H7 (cell line): ENCODE measurements around the gene SAP25. TPM values are rescaled to one million over a fixed set of nuclear protein-coding genes. Genes with fewer than 3 reads are reported as not detected.
A peak's percentile ranks its signal among the peaks of the same experiment; 100 is the strongest.

Experiments
- DNase-seq: peaks from one replicate; pipeline ENCODE4 v3.0.0; 2012
- H3K27me3 ChIP-seq: 2 replicates; pipeline ENCODE4 v1.6.0; 2011; ENCODE audit warnings: mild to moderate bottlenecking, low read length; ENCODE audit not compliant: control insufficient read depth, insufficient read depth
- H3K36me3 ChIP-seq: replicated peaks from 2 replicates; pipeline ENCODE4 v1.5.1; 2011; ENCODE audit warnings: low read length; ENCODE audit not compliant: control insufficient read depth, insufficient read depth
- H3K4me3 ChIP-seq: 2 replicates; pipeline ENCODE4 v1.5.1; 2011; ENCODE audit warnings: low read depth, mild to moderate bottlenecking, control low read depth, low read length, moderate library complexity; ENCODE audit not compliant: insufficient read depth
- total RNA-seq: library from RNA; depleted of rRNA; stranded (reverse); fragments of >200 nt; shearing (Covaris generic); gene quantifications from 2 replicates; pipeline ENCODE4 v1.2.3, GENCODE V29; 2014

Gene SAP25
- total RNA-seq, 1 experiment from 2014 or later, result 2.4 TPM

DNA sequence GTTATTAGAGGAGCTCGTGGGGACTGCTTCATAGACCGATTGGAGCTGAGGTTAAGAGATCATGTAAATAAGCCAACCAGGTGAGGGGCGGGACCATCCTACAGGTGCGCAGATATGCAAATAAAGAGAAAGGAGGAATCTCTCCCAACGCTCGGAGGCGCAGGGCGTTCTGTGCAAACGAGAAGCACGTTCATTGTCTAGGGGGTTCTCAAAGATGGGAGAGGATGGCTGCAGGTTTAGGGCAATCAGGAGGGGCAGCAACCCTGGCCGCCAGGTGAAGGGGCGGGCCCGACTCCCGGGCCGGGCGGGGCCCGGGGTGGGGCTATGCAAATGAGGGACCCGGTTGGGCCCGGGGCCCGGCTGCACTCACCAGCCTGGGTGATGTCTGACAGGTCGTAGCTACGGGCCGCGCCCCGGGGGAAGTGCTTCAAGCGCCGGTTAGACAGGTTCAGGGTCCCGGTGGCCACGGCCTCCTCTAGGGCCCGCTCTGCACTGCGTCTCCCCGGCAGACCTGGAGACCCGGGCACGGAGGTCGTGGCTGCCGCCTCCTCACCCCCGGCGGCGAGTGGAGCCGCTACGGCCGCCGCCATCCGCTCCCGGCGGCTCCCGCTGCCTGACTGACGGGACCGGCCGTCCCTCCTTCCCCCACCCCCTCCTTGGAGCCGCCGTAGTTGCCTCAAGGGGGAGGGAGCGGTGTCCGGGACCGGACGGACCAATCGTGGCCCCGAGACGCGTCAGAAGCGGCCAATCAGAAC lies 12.0 kb upstream of the SAP25 start, which contains the start of gene LRCH4:
LRCH4 (minus strand) TSS at position 619 of the 755 bp plus-strand sequence; CDS start at position 590, 29 bp downstream.
- DNase-seq, result peak; percentile 100
- Histone ChIP-seq H3K27me3 (peaks cover 6% of the 10 kb centered on the region; the same call in 1 of the 2 replicates), H3K4me3 (peak within 1 kb of the TSS; percentile 98), H3K36me3 (peaks cover 13% of the 10 kb centered on the region)

DNA sequence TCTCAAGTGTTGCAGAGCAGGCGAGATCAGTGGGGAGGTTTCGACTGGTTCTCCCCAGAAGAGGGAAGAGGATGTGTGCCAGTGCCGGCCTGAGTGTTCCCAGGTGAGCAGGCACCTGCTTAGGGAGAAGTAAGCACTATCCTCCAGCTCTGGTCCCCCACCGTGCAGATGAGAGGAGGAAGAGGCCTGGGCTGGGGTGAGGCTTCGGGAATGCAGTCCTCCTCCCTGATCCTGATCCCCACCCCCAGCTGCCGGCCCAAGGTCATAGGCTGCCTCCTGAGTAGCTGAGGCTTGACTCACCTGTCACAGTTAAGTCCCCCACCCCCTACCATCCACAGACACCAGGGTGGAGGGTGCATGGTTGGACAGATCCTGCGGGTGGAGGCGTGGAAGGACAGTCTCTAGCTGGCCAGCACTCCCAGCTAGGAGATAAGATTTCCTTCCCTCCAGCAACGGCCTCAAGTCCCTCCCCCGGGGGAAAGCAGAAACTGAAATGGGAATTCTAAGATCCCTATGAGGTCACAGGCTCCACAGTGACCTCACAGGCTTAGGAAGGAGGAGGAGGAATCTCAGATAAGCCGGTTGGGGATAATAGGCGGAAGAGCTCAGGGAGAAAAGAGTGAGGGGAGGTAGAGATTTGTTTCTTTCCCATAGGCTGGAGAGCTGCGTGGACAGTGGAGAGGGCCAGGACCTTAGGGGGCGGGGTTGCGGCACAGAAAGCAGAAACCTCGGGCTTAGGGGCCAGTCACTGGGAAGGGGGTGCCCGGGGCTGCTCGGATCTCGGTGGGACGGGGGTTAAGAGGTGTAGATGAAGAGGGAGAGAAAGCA lies 11.2 kb upstream of the SAP25 start:
- Histone ChIP-seq H3K27me3 (no peaks in the 10 kb centered on the region; the same call in 1 of the 2 replicates), H3K4me3 (peak overlapping the region; percentile 98), H3K36me3 (peaks cover 16% of the 10 kb centered on the region)
- DNase-seq, result peak; percentile 90

DNA sequence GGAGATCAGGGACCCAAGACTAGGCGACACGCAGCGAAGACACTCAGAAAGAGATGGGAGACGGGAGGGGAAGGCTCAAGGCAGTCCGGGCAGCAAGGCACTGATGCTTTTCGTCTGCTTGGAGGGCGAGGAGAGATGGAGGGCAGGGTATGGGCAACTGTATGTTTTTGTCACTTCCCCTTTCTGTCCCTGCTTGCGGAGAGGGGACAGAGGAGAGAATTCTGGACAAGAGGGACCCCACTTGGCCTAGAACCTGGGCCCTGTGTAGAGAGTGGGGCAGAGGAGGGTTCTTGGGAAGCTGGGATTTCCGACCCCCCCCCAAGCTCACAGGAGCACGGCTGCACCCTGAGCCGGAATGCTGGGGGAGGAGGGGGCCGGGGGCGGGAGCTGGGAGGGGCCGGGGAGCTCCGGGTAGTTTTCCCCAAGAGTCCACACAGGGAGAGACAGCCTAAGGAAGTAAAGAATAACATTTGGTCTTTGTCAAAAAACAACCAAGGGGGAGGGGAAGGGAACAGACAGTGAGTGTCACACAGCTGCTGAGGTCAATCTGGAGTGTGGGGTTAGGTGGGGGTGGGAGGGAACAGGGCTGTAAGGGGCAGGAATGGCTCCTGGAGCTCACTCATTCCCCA lies 10.5 kb upstream of the SAP25 start:
- DNase-seq, result no peak
- H3K4me3 ChIP-seq, result peak overlapping the region; percentile 98
- peaks cover 21% of the 10 kb centered on the region for H3K36me3 ChIP-seq
- no peaks in the 10 kb centered on the region for H3K27me3 ChIP-seq

DNA sequence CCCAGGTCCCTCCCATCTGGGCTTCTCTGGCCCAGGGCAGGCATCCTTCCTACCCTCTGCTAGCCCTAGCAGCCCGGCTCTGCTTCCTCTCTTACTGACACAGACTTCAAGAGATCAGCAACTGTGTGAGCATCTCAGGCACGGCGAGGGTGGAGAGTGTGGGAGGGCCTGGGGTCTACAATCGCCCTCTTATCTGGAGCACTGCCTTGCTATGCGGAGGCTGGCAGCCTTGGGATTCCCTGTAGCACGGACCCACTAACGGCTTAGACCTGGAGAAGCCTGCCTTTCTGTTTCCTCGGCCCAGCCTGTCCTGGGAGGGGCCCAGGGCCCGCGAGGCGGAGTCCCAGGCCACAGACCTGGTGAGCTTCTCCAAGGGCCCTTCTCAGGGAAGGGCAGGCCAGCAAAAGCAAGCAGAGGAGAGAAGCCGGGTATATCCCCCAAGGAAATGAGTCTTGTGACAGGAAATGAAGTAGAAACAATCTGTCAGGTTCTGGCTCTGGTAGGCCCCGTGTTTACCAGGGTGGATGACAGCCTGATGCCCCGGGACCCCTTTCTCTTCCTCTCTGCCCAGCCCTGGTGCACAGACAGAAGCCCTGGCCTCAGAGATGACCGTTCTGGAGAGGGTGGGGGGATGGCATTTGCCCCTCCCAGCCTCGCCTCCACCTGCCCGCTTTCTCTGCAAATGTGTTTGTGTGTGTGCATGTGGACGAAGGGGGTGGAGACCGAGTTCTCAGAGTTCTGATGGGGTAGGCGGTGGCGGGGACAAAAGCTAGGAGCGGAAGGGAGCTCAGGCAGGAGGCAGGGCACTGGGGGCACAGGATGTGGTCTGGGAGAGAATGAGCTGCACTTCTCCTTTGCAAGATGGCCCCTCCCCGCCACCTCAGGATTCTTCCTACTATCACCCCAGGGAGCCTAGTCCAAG lies 9.7 kb upstream of the SAP25 start:
- Histone ChIP-seq H3K27me3 (no peaks in the 10 kb centered on the region), H3K4me3 (peak overlapping the region; percentile 1; the same call in 1 of the 2 replicates), H3K36me3 (peaks cover 21% of the 10 kb centered on the region)
- DNase-seq, result no peak

DNA sequence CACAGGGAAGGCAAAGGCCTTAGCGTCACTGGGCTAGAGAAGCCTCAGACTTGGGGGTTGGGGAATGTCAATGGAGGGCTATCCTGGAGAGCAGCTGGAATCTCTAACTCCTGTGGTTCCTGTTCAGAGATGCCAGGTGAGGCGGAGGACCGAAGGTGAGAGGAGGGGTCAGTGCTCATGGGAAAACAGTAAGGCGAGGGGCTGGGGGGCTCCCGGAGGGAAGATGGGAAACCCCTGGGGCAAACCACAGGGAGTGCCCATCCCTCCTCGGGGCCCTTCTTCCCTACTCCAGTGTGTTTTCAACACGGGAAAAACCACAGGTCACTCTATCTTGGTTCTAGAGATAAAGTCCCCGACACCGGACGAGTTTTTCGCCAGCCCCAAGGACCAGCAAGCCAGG lies 8.9 kb upstream of the SAP25 start:
- DNase-seq, result no peak
- Histone ChIP-seq H3K27me3 (no peaks in the 10 kb centered on the region), H3K4me3 (no peak overlapping the region), H3K36me3 (peaks cover 21% of the 10 kb centered on the region)

DNA sequence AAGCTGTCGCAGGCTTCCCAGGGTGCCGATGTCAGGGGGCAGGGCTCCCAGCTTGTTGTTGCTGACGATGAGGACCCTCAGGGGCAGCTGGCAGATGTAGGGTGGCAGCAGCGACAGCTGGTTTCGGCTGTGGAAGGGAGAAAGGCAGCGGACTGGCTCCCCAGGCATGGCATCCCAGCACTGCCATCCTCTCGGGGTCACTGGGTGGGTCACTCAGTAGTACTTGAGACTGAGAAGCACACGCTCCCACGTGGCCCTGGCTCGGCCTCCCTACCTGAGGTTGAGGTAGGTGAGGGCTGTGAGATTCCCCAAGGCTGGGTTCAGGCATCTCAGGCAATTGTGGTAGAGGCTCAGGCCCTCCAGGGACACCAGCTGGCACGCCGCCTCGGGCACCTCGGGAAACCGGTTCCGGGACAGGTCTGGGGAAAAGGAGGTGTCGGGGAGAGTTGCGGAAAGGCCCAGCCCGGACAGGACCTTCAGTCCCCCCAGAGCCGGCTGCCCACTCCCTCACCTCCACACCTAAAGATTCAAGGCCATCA lies 8.4 kb upstream of the SAP25 start:
- no peak for DNase-seq
- Histone ChIP-seq H3K27me3 (no peaks in the 10 kb centered on the region), H3K4me3 (no peak overlapping the region), H3K36me3 (peaks cover 21% of the 10 kb centered on the region)

DNA sequence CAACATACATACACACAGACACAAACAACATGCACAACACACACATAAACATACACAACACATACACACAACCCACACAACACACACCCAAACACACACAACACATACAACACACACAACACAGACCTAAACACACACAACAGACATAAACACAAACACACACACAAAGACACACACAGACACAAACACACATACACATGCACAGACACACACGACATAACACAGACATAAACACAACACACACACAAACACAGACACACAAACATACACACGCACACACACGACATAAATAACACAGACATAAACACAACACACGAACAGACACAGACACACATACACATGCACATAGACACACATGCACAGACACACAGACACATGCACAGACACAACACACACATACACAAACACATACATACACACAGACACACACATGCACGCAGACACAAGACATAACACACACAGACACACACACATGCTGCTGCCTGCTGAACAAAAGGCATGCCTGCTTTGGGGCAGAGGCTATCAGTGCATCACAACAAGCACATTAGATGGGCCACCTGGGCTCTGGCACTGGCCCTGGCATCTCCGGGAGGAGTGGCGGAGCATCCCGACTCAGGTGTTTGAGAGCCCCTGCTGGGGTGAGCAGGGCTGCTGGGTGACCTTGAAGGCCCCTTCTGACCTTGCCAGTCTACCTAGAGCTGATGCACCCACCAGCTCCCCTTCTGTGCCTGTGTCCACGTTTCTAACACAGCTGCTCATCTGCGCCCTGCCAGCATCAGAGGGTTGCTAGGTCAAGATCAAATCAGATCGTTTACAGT lies 7.0 kb upstream of the SAP25 start:
- Histone ChIP-seq H3K27me3 (no peaks in the 10 kb centered on the region), H3K4me3 (no peak overlapping the region), H3K36me3 (peaks cover 25% of the 10 kb centered on the region)
- no peak for DNase-seq

DNA sequence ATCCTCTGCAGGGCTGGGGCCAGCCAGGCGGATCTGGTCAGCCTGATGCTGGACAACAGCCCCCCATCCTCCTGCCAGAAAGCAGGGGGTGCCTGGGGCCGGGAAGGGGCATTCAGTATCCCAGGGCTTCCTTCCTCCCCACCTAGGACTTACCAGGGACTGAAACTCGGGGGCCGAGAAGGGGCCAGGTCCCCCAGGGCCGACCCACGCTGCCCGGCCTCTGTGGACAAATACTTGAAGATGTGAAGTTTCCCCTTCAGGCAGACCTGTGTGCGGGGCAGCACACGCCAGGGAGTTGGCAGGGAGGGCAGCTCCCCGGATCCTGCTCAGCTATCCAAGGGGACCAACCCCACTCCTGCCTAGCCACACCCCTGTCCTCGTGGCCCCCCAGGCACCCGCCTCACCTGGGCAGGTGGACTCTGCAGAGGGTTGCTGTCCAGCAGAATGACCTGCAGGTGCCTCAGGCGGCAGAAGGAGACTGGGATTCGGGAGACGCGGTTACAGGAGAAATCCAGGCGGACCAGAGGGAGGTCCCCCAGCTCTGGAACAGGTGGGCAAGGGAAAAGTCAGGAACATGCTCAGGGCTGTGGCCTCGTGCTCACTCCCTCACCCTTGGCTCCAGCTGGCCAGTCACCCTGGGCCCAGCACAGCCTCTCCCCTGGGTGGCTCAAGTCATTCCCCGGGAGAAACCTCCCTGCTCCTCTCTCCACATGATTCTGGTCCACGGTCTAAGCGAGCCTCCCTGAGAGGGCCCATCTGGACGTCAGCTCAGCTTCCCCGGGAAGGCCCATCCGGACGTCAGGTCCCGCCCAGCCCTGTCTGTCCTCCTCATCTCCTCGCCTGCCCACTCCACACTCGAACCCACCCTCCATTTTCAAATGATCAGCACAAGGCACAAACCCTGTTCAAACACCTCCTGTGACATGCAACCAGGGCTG lies 4.8 kb upstream of the SAP25 start:
- DNase-seq, result peak; percentile 26

DNA sequence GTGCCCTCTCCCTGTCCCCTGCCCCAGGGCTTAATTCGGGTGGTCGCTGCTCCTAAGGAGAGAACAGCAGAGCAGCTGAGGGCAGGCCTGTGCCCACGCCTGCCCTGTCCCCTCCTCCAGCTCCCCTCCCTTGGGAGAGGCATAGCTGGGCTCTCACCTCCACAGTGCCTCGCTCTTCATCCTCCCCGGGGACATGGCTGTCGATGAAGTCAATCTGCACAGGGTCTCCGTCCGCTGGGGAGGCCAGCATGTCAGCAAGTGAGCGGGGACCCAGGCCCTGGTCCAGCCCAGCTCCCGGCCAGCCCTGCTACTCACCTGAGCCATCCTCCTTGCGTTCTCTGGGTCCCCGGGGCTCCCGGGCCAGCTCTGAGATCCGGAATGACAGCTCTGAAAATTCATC lies 3.8 kb upstream of the SAP25 start:
- Histone ChIP-seq H3K36me3 (peaks cover 25% of the 10 kb centered on the region), H3K4me3 (no peak overlapping the region), H3K27me3 (no peaks in the 10 kb centered on the region)
- peak; percentile 29 for DNase-seq

More for the DNA sequence above, 4.8 kb upstream of the SAP25 start:
- H3K36me3 ChIP-seq, result peaks cover 26% of the 10 kb centered on the region
- no peaks in the 10 kb centered on the region for H3K27me3 ChIP-seq
- no peak overlapping the region for H3K4me3 ChIP-seq

DNA sequence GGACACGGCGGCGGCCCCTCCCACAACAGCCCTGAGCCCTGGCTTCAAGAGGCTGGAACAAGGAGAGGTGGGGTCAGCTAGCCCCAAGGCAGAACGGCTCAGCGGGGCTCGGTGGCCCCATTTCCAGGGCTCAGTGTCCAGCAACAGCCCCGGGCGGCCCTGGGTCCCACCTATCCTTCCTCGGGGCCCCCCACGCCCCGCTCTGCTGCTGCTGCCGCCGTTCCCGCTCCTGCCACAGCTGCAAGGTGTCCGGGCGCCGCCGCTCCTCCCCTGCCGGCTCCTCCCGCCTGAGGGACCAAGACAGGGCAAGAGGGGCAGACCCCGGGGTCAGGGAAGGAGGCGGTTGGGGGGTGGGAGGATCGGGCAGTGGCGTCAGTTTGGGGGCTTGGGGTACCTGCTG lies 3.4 kb upstream of the SAP25 start:
- H3K27me3 ChIP-seq, result no peaks in the 10 kb centered on the region
- peaks cover 24% of the 10 kb centered on the region for H3K36me3 ChIP-seq
- no peak for DNase-seq
- no peak overlapping the region for H3K4me3 ChIP-seq

DNA sequence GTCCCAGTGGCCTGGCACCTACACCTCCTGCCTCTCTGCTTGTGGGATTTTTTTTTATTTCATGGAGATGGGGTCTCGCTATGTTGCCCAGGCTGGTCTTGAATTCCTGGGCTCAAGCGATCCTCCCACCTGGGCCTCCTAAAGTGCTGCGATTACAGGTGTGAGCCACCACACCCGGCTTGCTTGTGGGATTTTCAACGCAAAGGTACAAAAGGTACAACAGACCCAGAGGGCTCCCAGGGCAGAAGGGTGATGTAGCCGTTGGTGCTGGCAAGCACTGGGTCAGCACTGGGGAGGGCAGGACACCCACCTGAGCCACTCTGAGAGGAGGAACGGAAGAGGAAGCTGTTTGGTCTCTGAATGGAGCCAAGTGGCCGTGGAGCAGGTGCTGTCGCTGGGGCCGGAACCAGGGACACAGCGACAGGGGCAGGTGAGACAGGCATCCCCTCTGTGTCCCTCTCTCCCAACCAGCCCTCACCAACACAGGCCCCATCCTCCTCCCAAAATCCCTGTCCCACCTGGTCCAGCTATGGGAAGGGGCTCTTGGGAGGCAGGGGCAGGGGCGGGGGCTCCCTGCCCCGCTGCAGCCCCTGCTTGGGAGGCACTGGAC lies 2.8 kb upstream of the SAP25 start:
- Histone ChIP-seq H3K4me3 (no peak overlapping the region), H3K27me3 (no peaks in the 10 kb centered on the region), H3K36me3 (peaks cover 20% of the 10 kb centered on the region)
- DNase-seq, result no peak
